Testis (tissue), 2 donors: ENCODE measurements around the gene ALG13.

ENCODE experiments used
- POLR2A ChIP-seq: fragments of 450-650 bp; IDR thresholded peaks from one replicate; pipeline ENCODE4 v1.6.1; 2017; ENCODE audit warnings: antibody characterized with exemption, mild to moderate bottlenecking, moderate library complexity
- TF ChIP-seq, protein P1 (sequence below), 3 experiments: fragments of 450-650 bp in 2 of 3; fragments of 200-600 bp in 1 of 3; sonication (generic) in 1 of 3; IDR thresholded peaks; one replicate each; pipeline ENCODE4 v1.5.1; 2016 to 2019; ENCODE audit warnings: antibody characterized with exemption in 3 of 3, mild to moderate bottlenecking in 2 of 3, moderate library complexity in 1 of 3

DNA sequence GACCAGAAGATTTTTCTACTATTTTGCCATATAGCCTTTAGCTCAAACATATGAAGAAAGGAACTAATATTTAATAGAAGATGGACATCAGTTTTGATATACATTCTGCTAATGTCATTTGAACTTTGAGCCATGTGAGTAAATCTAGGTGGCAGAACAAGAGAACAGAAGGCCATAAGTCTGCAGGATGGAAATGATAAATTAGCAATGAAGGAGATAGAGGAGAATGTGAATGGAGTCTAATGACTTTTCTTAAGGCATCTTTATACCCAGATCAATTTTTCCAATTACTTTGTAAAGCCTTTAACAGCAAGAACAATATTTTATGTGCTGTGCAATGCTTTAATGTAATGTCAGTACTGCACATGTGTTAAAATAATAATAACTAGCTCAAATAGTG, 30.1 kb upstream of the ALG13 start:
- TF ChIP-seq, protein P1, sequence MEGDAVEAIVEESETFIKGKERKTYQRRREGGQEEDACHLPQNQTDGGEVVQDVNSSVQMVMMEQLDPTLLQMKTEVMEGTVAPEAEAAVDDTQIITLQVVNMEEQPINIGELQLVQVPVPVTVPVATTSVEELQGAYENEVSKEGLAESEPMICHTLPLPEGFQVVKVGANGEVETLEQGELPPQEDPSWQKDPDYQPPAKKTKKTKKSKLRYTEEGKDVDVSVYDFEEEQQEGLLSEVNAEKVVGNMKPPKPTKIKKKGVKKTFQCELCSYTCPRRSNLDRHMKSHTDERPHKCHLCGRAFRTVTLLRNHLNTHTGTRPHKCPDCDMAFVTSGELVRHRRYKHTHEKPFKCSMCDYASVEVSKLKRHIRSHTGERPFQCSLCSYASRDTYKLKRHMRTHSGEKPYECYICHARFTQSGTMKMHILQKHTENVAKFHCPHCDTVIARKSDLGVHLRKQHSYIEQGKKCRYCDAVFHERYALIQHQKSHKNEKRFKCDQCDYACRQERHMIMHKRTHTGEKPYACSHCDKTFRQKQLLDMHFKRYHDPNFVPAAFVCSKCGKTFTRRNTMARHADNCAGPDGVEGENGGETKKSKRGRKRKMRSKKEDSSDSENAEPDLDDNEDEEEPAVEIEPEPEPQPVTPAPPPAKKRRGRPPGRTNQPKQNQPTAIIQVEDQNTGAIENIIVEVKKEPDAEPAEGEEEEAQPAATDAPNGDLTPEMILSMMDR (IDR thresholded peaks at IDR 0.05): no peak
- no peak for TF ChIP-seq POLR2A
